VCaP (cell line): ENCODE results near the gene DAZAP1.

Source experiments
- H3K27ac ChIP-seq: fragments of 450-650 bp; 2 replicates; pipeline ENCODE4 v1.5.1; 2017
- TF ChIP-seq, protein P1 (sequence below): fragments of 450-650 bp; conservative IDR thresholded peaks from 2 replicates; pipeline ENCODE4 v1.5.1; 2017; ENCODE audit warnings: mild to moderate bottlenecking, moderate library complexity

The DAZAP1 gene

GRCh38 chr19:1471010-1471514, 63.7 kb downstream of the DAZAP1 start:
- H3K27ac ChIP-seq: peak overlapping the region; percentile 49; the same call in 1 of the 2 replicates

GRCh38 chr19:1471515-1472160, 64.3 kb downstream of the DAZAP1 start:
- TF ChIP-seq, protein P1, sequence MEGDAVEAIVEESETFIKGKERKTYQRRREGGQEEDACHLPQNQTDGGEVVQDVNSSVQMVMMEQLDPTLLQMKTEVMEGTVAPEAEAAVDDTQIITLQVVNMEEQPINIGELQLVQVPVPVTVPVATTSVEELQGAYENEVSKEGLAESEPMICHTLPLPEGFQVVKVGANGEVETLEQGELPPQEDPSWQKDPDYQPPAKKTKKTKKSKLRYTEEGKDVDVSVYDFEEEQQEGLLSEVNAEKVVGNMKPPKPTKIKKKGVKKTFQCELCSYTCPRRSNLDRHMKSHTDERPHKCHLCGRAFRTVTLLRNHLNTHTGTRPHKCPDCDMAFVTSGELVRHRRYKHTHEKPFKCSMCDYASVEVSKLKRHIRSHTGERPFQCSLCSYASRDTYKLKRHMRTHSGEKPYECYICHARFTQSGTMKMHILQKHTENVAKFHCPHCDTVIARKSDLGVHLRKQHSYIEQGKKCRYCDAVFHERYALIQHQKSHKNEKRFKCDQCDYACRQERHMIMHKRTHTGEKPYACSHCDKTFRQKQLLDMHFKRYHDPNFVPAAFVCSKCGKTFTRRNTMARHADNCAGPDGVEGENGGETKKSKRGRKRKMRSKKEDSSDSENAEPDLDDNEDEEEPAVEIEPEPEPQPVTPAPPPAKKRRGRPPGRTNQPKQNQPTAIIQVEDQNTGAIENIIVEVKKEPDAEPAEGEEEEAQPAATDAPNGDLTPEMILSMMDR: no peak
- no peak overlapping the region for H3K27ac ChIP-seq

More at GRCh38 chr19:1471010-1471514, 63.7 kb downstream of the DAZAP1 start:
- TF ChIP-seq, protein P1: no peak

GRCh38 chr19:1472231-1473084, 65.1 kb downstream of the DAZAP1 start:
- H3K27ac ChIP-seq: no peak overlapping the region
- TF ChIP-seq, protein P1: no peak

DNA sequence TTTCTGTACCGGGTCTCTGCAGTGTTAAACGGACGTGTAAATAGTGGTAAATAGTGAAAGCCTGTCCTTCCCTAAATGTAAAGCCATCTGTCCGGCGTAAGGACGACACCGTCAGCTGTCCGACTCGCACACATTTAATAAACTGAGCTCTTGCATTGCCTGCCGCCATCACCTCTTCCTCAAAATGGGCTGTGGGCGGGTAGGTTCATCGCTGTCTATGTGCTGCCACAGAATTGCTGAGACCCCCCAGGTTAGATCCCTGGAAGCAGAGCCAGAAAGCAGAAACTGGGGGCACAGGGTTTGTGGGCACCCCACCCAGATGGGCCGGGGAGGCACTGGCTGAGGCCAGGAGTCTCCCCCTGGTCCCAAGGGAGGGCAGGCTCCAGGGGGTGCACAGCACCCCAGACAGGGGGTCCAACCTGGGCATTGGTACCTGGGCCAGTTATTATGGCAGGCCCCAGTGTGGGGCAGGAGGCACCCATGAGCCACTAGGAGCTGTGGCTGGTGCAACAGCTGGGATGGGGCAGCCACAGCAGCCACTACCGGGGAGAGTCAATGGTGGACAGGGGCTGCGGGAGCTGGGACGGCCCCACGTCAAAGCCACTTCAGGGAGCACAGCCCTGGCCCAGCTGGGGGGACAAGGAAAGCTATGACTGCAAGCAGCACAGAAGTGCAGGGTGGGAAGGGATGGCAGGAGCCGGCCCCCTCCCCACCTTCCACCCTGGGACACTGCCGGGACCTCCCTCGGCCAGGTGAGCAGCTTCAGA, 65.9 kb downstream of the DAZAP1 start:
- TF ChIP-seq, protein P1: no peak
- H3K27ac ChIP-seq: no peak overlapping the region

- no peak overlapping the region for H3K27ac ChIP-seq
- TF ChIP-seq, protein P1: no peak
Observed at GRCh38 chr19:1474011-1474764, 66.8 kb downstream of the DAZAP1 start.

DNA sequence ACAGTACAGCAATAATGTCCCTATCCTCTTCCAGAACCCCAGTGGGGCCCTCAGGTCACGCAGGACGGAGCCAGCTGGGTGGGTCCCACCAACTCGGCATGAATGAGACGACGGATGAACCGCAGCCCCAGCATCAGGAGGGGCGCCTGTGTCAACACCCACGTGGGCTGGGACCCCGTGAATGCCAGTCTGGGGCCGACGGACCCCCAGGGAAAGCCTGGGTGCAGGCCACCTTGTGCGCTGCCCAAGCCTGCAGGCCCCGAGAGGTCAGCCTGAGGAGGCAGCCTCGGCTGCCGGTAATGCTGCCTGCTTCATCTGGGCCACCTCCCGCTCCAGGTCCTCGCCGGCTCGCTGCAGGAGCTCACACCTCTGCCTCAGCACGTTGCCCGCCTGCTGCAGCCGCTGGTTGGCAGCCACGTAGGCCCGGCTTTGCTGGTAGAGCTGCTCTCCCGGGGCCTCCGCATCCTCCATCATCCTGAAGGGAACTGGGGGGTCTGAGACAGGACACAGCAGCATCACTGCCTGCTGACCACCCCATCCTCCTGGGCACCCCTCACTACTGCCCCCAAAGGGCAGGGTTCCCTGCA, 67.5 kb downstream of the DAZAP1 start:
- no peak overlapping the region for H3K27ac ChIP-seq
- TF ChIP-seq, protein P1: no peak
